Esophagus squamous epithelium (tissue), 5 donors: ENCODE measurements around the gene GALNT2. TPM values are rescaled to one million over a fixed set of nuclear protein-coding genes. Genes with fewer than 3 reads are reported as not detected.
A peak's percentile ranks its signal among the peaks of the same experiment; 100 is the strongest.

ENCODE experiments used
- DNase-seq: peaks from one replicate; lab custom pipeline; 2025; lab: John Stamatoyannopoulos, UW
- H3K27ac ChIP-seq, 4 donors: fragments of 200-600 bp; sonication (generic); one replicate each; pipeline ENCODE4 v1.5.1; 2016 to 2019; ENCODE audit warnings: mild to moderate bottlenecking in 1 of 4
- H3K27me3 ChIP-seq, 4 donors: fragments of 200-600 bp; sonication (generic); 1 replicate in 3 of 4; 2 replicates in 1 of 4; pipeline versions ENCODE4 v1.5.1 to v1.6.0; 2017 to 2021; ENCODE audit warnings: antibody characterized with exemption in 1 of 4
- H3K36me3 ChIP-seq, 3 donors: fragments of 200-600 bp; sonication (generic); one replicate each; pipeline ENCODE4 v1.5.1; 2016 to 2019
- H3K4me1 ChIP-seq, 3 donors: fragments of 200-600 bp; sonication (generic); one replicate each; pipeline ENCODE4 v1.5.1; 2017 to 2019
- H3K4me3 ChIP-seq, 4 donors: fragments of 200-600 bp; sonication (generic); 1 replicate in 3 of 4; 2 replicates in 1 of 4; pipeline ENCODE4 v1.5.1; 2016 to 2019; ENCODE audit warnings: mild to moderate bottlenecking in 2 of 4, moderate library complexity in 1 of 4
- H3K9me3 ChIP-seq, 3 donors: fragments of 200-600 bp; sonication (generic); one replicate each; pipeline ENCODE4 v1.5.1; 2016 to 2019
- CTCF ChIP-seq, 6 experiments: fragments of 450-650 bp in 4 of 6; fragments of 200-600 bp in 2 of 6; sonication (generic) in 2 of 6; IDR thresholded peaks; one replicate each; pipeline ENCODE4 v1.5.1; 2016 to 2019; ENCODE audit warnings: antibody characterized with exemption in 6 of 6, mild to moderate bottlenecking in 4 of 6, moderate library complexity in 4 of 6
- POLR2A ChIP-seq, 4 donors: fragments of 450-650 bp; IDR thresholded peaks; one replicate each; pipeline ENCODE4 v1.6.1; 2017; ENCODE audit warnings: antibody characterized with exemption in 4 of 4, mild to moderate bottlenecking in 4 of 4, moderate library complexity in 3 of 4
- WGBS, 2 donors: methylation state at CpG; one replicate each; pipeline ENCODE4 v1.1.5; 2018; 5-methylcytosine and 5-hydroxymethylcytosine counted together
- intact Hi-C: fragments of 100-400 bp; cut with DNase I; formaldehyde crosslinking; loops from one replicate; pipeline ENCODE4 v1.15.0; 2022
- total RNA-seq, 4 donors: library from RNA; depleted of rRNA; stranded (reverse); fragments of >200 nt; gene quantifications; one replicate each; pipeline ENCODE4 v1.1.0, GENCODE V29; 2016
- donor health status: DM: yes; HTN: yes; CAD: no.

GALNT2 gene
- total RNA-seq, 4 donors from 2014 or later = 25.8 to 36.2 (median 31.0) TPM

- H3K36me3 ChIP-seq = no peaks in the 10 kb centered on the region
- 79 to 92% methylated on average over 8 of the region's 8 CpGs for WGBS, 2 donors
- TF ChIP-seq CTCF (IDR thresholded peaks at IDR 0.05) (no peak), POLR2A (IDR thresholded peaks at IDR 0.05) (no peak)
- no peaks in the 10 kb centered on the region for H3K9me3 ChIP-seq
- no peaks in the 10 kb centered on the region for H3K27me3 ChIP-seq
- intact Hi-C loops = no loop called here
- no peak overlapping the region for H3K27ac ChIP-seq
- H3K4me3 ChIP-seq = no peak overlapping the region
- peaks cover 0 to 22% (median 13%) of the 10 kb centered on the region in 3 donors for H3K4me1 ChIP-seq
- no peak for DNase-seq
These were observed 152.4 kb downstream of the GALNT2 start for GRCh38 chr1:230219174-230220067.

DNA sequence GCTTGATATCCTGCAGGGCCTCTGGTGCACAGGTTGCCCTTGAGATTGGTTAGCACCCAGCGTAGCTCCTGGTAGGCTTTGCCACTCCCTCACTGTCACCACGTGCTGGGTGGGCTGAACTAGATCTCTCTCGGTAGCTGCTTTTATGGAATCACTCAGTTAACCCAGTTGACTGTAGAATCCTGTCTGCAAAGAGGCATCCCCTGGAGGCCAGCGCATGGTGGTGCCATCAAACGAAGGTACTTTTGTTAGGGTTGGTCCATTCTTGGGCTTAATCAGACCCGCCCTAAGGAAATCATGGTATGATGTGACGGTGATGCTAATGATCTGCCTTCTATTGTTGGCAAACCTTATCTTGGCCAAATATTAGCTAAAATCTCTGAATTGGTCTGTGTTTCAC lies 153.4 kb downstream of the GALNT2 start:
- Histone ChIP-seq H3K4me1 (peaks cover 0 to 12% (median 3%) of the 10 kb centered on the region in 3 donors), H3K27ac (no peak overlapping the region), H3K27me3 (no peaks in the 10 kb centered on the region), H3K36me3 (no peaks in the 10 kb centered on the region), H3K4me3 (no peak overlapping the region), H3K9me3 (no peaks in the 10 kb centered on the region)
- 98 to 100% methylated on average over 4 to 5 of the region's 7 CpGs for WGBS, 2 donors
- intact Hi-C loops = no loop called here
- no peak for TF ChIP-seq POLR2A (IDR thresholded peaks at IDR 0.05)
- no peak for TF ChIP-seq CTCF (IDR thresholded peaks at IDR 0.05)
- no peak for DNase-seq

GRCh38 chr1:230220907-230221306 lies 153.9 kb downstream of the GALNT2 start:
- Histone ChIP-seq H3K9me3 (no peaks in the 10 kb centered on the region), H3K27me3 (no peaks in the 10 kb centered on the region), H3K4me3 (no peak overlapping the region), H3K27ac (no peak overlapping the region), H3K36me3 (no peaks in the 10 kb centered on the region), H3K4me1 (peaks cover 0 to 7% (median 0%) of the 10 kb centered on the region in 3 donors)
- intact Hi-C loops = no loop called here
- no peak for DNase-seq
- no peak for TF ChIP-seq CTCF (IDR thresholded peaks at IDR 0.05)
- no peak for TF ChIP-seq POLR2A (IDR thresholded peaks at IDR 0.05)
- WGBS, 2 donors = 86 to 89% methylated on average over 3 of the region's 3 CpGs

DNA sequence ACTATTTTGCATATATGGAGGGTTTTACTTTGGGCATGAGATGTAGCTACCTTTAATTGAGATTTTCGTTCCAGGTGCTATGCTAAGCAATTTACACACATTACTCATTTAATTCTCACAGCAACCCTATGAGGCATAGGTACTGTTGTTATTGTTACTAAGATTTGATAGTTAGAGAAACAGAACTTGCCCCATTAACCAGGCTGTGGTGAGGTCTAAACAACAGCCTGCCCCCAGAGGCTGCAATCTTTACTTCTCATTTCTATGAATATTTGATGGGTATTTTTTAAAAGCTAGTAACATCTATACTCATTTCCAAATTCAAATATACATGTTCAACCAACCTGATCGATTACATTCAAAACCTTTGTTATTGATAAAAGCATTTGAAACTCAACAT lies 155.6 kb downstream of the GALNT2 start:
- intact Hi-C loops = no loop called here
- Histone ChIP-seq H3K27me3 (no peaks in the 10 kb centered on the region), H3K27ac (peak overlapping the region in 1 of 4 donors; percentile 49), H3K36me3 (no peaks in the 10 kb centered on the region), H3K4me1 (peaks cover 0 to 5% (median 0%) of the 10 kb centered on the region in 3 donors), H3K9me3 (no peaks in the 10 kb centered on the region), H3K4me3 (no peak overlapping the region)
- TF ChIP-seq CTCF (IDR thresholded peaks at IDR 0.05) = peak in 2 of 6 experiments; percentile 5 to 6
- TF ChIP-seq POLR2A (IDR thresholded peaks at IDR 0.05) = no peak
- DNase-seq = no peak
- 80 to 92% methylated on average over 2 of the region's 2 CpGs for WGBS, 2 donors
